ENCODE measurements around the gene KIF21B.

GRCh38 chr1:201042779-201043461 lies 19.4 kb upstream of the KIF21B start:
- TF ChIP-seq PHB2 (IDR thresholded peaks at IDR 0.05; ENCODE audit: low read depth) (no peak), ZNF184 (CRISPR knock-in tag; IDR thresholded peaks at IDR 0.05) (no peak), ETV1 (tag; conservative IDR thresholded peaks at IDR 0.05; ENCODE audit: low read depth) (no peak), ZNF695 (CRISPR knock-in tag; IDR thresholded peaks at IDR 0.05) (no peak), CTCF (IDR thresholded peaks at IDR 0.05 in 2 of 3, conservative IDR thresholded peaks at IDR 0.05 in 1 of 3; ENCODE audit: insufficient read depth in 2 of 3, low read depth in 1 of 3, low read length in 3 of 3) (peak; percentile 91 to 97 (median 95)), ZBTB26 (CRISPR knock-in tag; IDR thresholded peaks at IDR 0.05) (no peak), NFYB (IDR thresholded peaks at IDR 0.05; ENCODE audit: extremely low read depth, insufficient read length) (no peak), POLR2AphosphoS5 (IDR thresholded peaks at IDR 0.05; ENCODE audit: control insufficient read depth, insufficient read depth, low read depth, low read length) (no peak), GTF2F1 (IDR thresholded peaks at IDR 0.05; ENCODE audit: low read depth, low read length) (no peak), ZNF175 (CRISPR knock-in tag; IDR thresholded peaks at IDR 0.05; ENCODE audit: low read depth) (no peak), MAX (CRISPR knock-in tag; IDR thresholded peaks at IDR 0.05) (no peak), MTA2 (IDR thresholded peaks at IDR 0.05; ENCODE audit: low read depth) (no peak), NFE2L1 (tag; IDR thresholded peaks at IDR 0.05; ENCODE audit: borderline replicate concordance, low read depth) (no peak), RBBP5 (IDR thresholded peaks at IDR 0.05; ENCODE audit: borderline replicate concordance, insufficient read depth, low read length, poor library complexity, severe bottlenecking) (no peak)
